Testis (tissue), 2 donors: Measurements from ENCODE around the gene KRTAP5-1.

Experiments
- POLR2A ChIP-seq: fragments of 450-650 bp; IDR thresholded peaks from one replicate; pipeline ENCODE4 v1.6.1; 2017; ENCODE audit warnings: antibody characterized with exemption, mild to moderate bottlenecking, moderate library complexity
- TF ChIP-seq, protein P1 (sequence below), 3 experiments: fragments of 450-650 bp in 2 of 3; fragments of 200-600 bp in 1 of 3; sonication (generic) in 1 of 3; IDR thresholded peaks; one replicate each; pipeline ENCODE4 v1.5.1; 2016 to 2019; ENCODE audit warnings: antibody characterized with exemption in 3 of 3, mild to moderate bottlenecking in 2 of 3, moderate library complexity in 1 of 3

DNA sequence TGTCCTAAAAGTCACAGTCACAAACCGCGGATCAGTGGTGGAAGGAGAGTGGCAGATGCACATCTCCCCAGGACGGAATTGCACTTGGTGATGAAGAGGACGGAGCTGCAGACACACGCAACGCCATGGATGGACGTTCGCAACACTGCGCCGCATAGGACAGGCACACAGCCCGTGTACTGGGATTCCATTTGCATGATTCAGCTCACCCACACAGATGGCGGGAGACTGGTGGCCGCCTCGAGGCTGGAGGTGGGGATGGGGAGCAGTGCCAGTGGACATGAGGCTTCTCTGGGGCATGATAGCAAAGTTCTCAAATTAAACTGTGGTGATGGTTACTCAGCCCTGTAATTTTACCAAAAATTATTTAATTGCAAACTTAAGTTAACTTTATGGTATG is 50.4 kb downstream of the KRTAP5-1 start:
- TF ChIP-seq, protein P1, sequence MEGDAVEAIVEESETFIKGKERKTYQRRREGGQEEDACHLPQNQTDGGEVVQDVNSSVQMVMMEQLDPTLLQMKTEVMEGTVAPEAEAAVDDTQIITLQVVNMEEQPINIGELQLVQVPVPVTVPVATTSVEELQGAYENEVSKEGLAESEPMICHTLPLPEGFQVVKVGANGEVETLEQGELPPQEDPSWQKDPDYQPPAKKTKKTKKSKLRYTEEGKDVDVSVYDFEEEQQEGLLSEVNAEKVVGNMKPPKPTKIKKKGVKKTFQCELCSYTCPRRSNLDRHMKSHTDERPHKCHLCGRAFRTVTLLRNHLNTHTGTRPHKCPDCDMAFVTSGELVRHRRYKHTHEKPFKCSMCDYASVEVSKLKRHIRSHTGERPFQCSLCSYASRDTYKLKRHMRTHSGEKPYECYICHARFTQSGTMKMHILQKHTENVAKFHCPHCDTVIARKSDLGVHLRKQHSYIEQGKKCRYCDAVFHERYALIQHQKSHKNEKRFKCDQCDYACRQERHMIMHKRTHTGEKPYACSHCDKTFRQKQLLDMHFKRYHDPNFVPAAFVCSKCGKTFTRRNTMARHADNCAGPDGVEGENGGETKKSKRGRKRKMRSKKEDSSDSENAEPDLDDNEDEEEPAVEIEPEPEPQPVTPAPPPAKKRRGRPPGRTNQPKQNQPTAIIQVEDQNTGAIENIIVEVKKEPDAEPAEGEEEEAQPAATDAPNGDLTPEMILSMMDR (IDR thresholded peaks at IDR 0.05) = no peak
- TF ChIP-seq POLR2A = no peak
